KMS-11 (cell line): ENCODE results near the gene ACSM2B.
"Not testable (repeated sequence)": the region's sequence is repeated elsewhere in the genome, so short reads cannot be mapped to it uniquely, and the experiment has no call there.

ENCODE experiments used
- H2AFZ ChIP-seq: fragments of 200-600 bp; sonication (generic); 2 replicates; pipeline ENCODE4 v1.6.1; 2016; ENCODE audit warnings: antibody characterized with exemption, mixed run types, low read depth
- H3K27ac ChIP-seq: fragments of 200-600 bp; sonication (generic); 2 replicates; pipeline ENCODE4 v1.6.1; 2016; ENCODE audit warnings: mild to moderate bottlenecking, mixed run types
- H3K27me3 ChIP-seq: fragments of 200-600 bp; sonication (generic); 2 replicates; pipeline ENCODE4 v1.6.1; 2017; ENCODE audit warnings: mild to moderate bottlenecking, low read depth, mixed run types, moderate library complexity; ENCODE audit not compliant: insufficient read depth
- H3K36me3 ChIP-seq: fragments of 200-600 bp; sonication (generic); 2 replicates; pipeline ENCODE4 v1.6.1; 2017; ENCODE audit warnings: mild to moderate bottlenecking, mixed run types; ENCODE audit not compliant: insufficient read depth
- H3K4me1 ChIP-seq: fragments of 200-600 bp; sonication (generic); 2 replicates; pipeline ENCODE4 v1.6.1; 2016; ENCODE audit warnings: mild to moderate bottlenecking, low read depth, mixed run types; ENCODE audit not compliant: poor library complexity, severe bottlenecking
- H3K4me2 ChIP-seq: fragments of 200-600 bp; sonication (generic); 2 replicates; pipeline ENCODE4 v1.7.0; 2016; ENCODE audit warnings: mild to moderate bottlenecking, mixed run types
- H3K4me3 ChIP-seq: fragments of 200-600 bp; sonication (generic); IDR thresholded peaks from 2 replicates; pipeline ENCODE4 v1.6.1; 2017; ENCODE audit warnings: low read depth, low read length, mixed read lengths; ENCODE audit not compliant: insufficient read depth
- H3K79me2 ChIP-seq: fragments of 200-600 bp; sonication (generic); 2 replicates; pipeline ENCODE4 v1.6.1; 2016; ENCODE audit warnings: low read depth, mixed run types; ENCODE audit not compliant: insufficient read depth
- H3K9ac ChIP-seq: fragments of 200-600 bp; sonication (generic); 2 replicates; pipeline ENCODE4 v1.6.1; 2016; ENCODE audit warnings: mild to moderate bottlenecking, mixed run types
- H4K20me1 ChIP-seq: fragments of 200-600 bp; sonication (generic); 2 replicates; pipeline ENCODE4 v1.6.1; 2016; ENCODE audit warnings: mild to moderate bottlenecking, mixed run types; ENCODE audit not compliant: insufficient read depth
- TF ChIP-seq, protein P1 (sequence below): fragments of 200-600 bp; sonication (generic); conservative IDR thresholded peaks from 2 replicates; pipeline ENCODE4 v1.6.1; 2017; ENCODE audit warnings: low read depth, mild to moderate bottlenecking, antibody characterized with exemption, low read length, moderate library complexity, mixed read lengths

ACSM2B gene

DNA sequence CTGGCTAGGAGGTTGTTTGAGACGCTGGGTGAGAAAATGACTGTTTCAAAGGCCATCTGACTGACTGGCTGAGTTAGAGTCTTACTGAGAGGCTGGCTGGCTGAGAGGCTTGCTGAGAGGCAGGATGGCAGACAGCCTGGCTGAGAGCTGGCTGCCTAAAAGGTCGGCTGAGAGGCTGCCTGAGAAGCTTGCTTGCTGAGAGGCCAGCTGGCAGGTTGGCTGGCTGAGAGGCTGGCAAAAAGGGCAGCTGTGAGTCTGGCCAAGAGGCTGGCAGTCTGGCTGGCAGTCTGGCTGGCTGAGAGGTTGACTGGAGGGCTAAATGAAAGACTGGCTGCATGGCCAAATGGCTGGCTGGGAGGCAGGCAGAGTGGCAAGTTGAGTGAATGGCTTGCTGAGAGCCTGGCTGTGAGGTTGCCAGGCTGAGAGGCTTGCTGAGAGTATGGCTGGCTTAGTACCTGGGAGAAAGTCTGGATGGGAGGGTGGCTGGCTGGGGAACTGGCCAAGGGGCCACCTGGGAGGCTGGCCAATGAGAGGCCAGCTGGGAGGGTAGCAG lies 35.3 kb upstream of the ACSM2B start:
- Histone ChIP-seq H3K4me3 (no peak overlapping the region), H3K4me2 (no peak overlapping the region), H2AFZ (no peak overlapping the region), H3K9ac (no peak overlapping the region), H3K36me3 (no peaks in the 10 kb centered on the region), H3K79me2 (no peaks in the 10 kb centered on the region), H4K20me1 (no peaks in the 10 kb centered on the region), H3K4me1 (no peaks in the 10 kb centered on the region), H3K27me3 (no peaks in the 10 kb centered on the region), H3K27ac (no peak overlapping the region)
- TF ChIP-seq, protein P1, sequence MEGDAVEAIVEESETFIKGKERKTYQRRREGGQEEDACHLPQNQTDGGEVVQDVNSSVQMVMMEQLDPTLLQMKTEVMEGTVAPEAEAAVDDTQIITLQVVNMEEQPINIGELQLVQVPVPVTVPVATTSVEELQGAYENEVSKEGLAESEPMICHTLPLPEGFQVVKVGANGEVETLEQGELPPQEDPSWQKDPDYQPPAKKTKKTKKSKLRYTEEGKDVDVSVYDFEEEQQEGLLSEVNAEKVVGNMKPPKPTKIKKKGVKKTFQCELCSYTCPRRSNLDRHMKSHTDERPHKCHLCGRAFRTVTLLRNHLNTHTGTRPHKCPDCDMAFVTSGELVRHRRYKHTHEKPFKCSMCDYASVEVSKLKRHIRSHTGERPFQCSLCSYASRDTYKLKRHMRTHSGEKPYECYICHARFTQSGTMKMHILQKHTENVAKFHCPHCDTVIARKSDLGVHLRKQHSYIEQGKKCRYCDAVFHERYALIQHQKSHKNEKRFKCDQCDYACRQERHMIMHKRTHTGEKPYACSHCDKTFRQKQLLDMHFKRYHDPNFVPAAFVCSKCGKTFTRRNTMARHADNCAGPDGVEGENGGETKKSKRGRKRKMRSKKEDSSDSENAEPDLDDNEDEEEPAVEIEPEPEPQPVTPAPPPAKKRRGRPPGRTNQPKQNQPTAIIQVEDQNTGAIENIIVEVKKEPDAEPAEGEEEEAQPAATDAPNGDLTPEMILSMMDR, result no peak

DNA sequence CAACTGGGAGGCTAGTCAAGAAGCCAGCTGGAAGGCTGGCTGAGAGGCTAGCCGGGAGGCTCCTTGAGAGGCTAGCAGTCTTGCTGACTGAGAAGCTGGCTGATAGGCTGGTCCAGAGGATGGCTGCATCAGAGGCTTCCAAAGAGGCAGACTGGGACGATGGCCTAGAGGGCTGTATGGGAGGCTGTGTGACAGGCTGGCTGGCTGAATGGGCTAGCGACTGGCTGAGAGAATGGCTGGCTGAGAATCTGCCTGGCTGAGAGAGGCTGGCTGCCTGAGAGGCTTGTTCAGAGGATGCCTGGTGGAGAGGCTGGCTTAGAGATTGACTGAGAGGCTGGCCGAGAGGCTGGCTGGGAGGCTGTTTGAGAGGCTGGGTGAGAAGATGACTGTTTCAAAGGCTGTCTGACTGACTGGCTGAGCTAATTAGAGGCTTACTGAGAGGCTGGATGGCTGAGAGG lies 34.8 kb upstream of the ACSM2B start:
- Histone ChIP-seq H3K27ac (no peak overlapping the region), H3K27me3 (no peaks in the 10 kb centered on the region), H3K79me2 (no peaks in the 10 kb centered on the region), H3K4me1 (no peaks in the 10 kb centered on the region), H3K9ac (no peak overlapping the region), H2AFZ (no peak overlapping the region), H3K4me3 (no peak overlapping the region), H4K20me1 (no peaks in the 10 kb centered on the region), H3K36me3 (no peaks in the 10 kb centered on the region), H3K4me2 (no peak overlapping the region)
- TF ChIP-seq, protein P1, result no peak

DNA sequence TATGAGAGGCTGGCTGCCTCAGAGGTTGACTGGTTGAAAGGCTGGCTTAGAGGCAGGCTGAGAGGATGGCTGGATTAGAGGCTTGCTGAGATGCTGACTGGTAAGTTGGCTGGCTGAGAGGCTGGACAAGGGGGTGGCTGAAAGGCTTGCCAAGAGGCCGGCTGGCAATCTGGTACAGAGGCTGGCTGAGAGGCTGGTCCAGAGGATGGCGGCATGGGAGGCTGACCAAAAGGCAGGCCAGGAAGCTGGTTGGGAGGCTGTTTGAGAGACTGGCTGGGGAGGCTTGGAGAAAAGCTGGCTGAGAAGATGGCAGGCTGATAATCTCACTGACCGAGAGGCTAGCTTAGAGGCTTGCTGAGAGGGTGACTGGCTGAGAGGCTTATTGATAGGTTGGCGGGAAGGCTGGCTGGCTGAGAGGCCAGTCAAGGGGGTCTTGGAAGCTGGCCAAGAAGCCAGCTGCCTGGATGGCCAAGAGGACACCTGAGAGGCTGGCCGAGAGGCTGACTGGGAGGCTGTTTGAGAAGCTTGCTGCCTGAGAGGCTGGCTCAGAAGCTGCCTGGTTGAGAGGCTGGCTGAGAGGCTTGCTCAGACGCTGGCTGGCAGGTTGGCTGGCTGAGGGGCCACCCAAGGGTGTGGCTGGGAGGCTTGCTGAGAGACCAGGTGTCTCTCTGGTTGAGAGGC lies 34.2 kb upstream of the ACSM2B start:
- H3K27me3 ChIP-seq, result no peaks in the 10 kb centered on the region
- no peak overlapping the region for H3K4me3 ChIP-seq
- no peaks in the 10 kb centered on the region for H3K4me1 ChIP-seq
- no peaks in the 10 kb centered on the region for H3K36me3 ChIP-seq
- TF ChIP-seq, protein P1, result no peak
- H4K20me1 ChIP-seq, result no peaks in the 10 kb centered on the region
- H3K9ac ChIP-seq, result no peak overlapping the region
- no peak overlapping the region for H3K4me2 ChIP-seq
- H2AFZ ChIP-seq, result no peak overlapping the region
- no peak overlapping the region for H3K27ac ChIP-seq
- no peaks in the 10 kb centered on the region for H3K79me2 ChIP-seq

DNA sequence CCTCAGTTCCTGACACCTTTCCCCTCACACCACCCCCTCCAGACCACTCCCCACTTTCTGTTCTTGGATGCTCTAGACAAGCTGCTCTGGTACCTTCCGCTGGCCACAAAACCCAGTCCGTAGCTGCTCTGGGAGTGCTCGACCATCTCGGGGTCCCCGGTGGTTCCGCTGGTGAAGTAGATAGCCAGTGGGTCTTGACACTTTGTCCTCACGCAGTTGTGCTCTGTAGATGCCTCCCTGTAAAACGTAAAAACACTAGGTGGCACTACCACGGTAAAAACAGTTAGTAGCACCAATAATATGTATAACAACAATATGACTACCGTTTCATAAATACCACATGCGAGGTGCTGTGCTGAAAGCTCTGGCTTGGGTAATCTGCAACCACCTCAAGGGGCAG lies 26.0 kb upstream of the ACSM2B start:
- H3K9ac ChIP-seq, H3K36me3 ChIP-seq, H3K4me3 ChIP-seq, H3K4me1 ChIP-seq, H3K27ac ChIP-seq, H3K4me2 ChIP-seq, H2AFZ ChIP-seq, H3K79me2 ChIP-seq, H3K27me3 ChIP-seq, H4K20me1 ChIP-seq: not testable (repeated sequence)

DNA sequence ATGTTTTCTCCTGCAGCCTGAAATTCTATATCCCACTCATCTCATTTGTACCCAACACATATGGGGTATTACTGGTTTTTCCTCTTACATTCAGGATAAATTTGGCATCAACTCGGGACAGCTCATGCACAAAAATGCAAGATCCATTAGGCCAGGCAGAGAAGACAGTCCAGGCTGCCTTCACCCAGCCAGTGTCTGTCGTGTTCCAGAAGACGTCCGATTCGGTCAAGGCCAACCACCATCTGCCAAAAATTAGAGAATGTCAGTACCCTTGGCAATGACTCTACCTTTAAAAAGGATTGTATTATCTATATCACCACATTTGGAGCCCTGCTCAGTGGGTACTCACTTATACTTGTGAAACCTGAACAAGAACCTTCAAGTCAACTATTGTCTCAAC lies 23.3 kb upstream of the ACSM2B start:
- not testable (repeated sequence) for H3K27ac ChIP-seq, H2AFZ ChIP-seq, H3K4me3 ChIP-seq, H3K36me3 ChIP-seq, H4K20me1 ChIP-seq, H3K9ac ChIP-seq, H3K4me2 ChIP-seq, H3K27me3 ChIP-seq, H3K4me1 ChIP-seq, H3K79me2 ChIP-seq
